CD4-positive, alpha-beta T cell (primary cell): ENCODE measurements around the gene HKDC1. TPM values are rescaled to one million over a fixed set of nuclear protein-coding genes. Genes with fewer than 3 reads are reported as not detected.

Experiments
- ATAC-seq: fragments of 200-7000 bp; cut with Tn5 transposase; one replicate; pipeline ENCODE4 v1.10.0; 2022; ENCODE audit warnings: mild to moderate bottlenecking; ENCODE audit not compliant: poor library complexity
- CTCF ChIA-PET: fragments of 350-600 bp; sonication (Branson Sonifier 250); formaldehyde crosslinking; loops from one replicate; lab custom pipeline; 2021; ENCODE audit warnings: antibody characterized with exemption, inconsistent platforms; lab: Charles Lee
- POLR2A ChIA-PET: fragments of 350-600 bp; sonication (Branson Sonifier 250); formaldehyde crosslinking; loops from one replicate; lab custom pipeline; 2021; ENCODE audit warnings: antibody characterized with exemption, inconsistent platforms; lab: Charles Lee
- DNase-seq, 14 experiments: peaks; one replicate each; pipeline ENCODE4 v3.0.0-alpha.2; 2013 to 2020; ENCODE audit warnings: mixed read lengths in 2 of 14
- H3K27ac ChIP-seq, 2 donors: one replicate each; pipeline versions ENCODE4 v1.5.1 to v1.7.0; 2013; ENCODE audit warnings: low read length in 2 of 2, low read depth in 1 of 2, mild to moderate bottlenecking in 1 of 2
- H3K27me3 ChIP-seq, 2 experiments: 1 replicate in 1 of 2; 2 replicates in 1 of 2; pipeline versions ENCODE4 v1.6.1 to v1.7.0; 2013; ENCODE audit warnings: low read length in 2 of 2, control low read depth in 1 of 2, mild to moderate bottlenecking in 1 of 2, moderate library complexity in 1 of 2; ENCODE audit not compliant: insufficient read depth in 2 of 2, control insufficient read depth in 1 of 2
- H3K36me3 ChIP-seq: one replicate; pipeline ENCODE4 v1.6.1; 2013; ENCODE audit warnings: low read length, control low read depth; ENCODE audit not compliant: insufficient read depth
- H3K4me1 ChIP-seq: one replicate; pipeline ENCODE4 v1.6.1; 2013; ENCODE audit warnings: low read length, control low read depth; ENCODE audit not compliant: insufficient read depth
- H3K4me3 ChIP-seq: one replicate; pipeline ENCODE4 v1.5.1; 2013; ENCODE audit warnings: mild to moderate bottlenecking, low read length, moderate library complexity
- H3K9me3 ChIP-seq, 2 experiments: 1 replicate in 1 of 2; 2 replicates in 1 of 2; pipeline versions ENCODE4 v1.6.1 to v1.7.0; 2013; ENCODE audit warnings: low read length in 2 of 2, mild to moderate bottlenecking in 2 of 2, control low read depth in 1 of 2, moderate library complexity in 1 of 2; ENCODE audit not compliant: control insufficient read depth in 1 of 2, insufficient read depth in 1 of 2
- H3K27ac Mint-ChIP-seq: one replicate; pipeline ENCODE4 v1.8.0; 2020; ENCODE audit warnings: mixed read lengths
- H3K27me3 Mint-ChIP-seq: one replicate; pipeline ENCODE4 v1.8.0; 2021; ENCODE audit warnings: mixed read lengths
- H3K36me3 Mint-ChIP-seq: one replicate; pipeline ENCODE4 v1.8.0; 2021; ENCODE audit warnings: low read depth, mixed read lengths
- H3K4me1 Mint-ChIP-seq: one replicate; pipeline ENCODE4 v1.8.0; 2021; ENCODE audit warnings: low read depth, mixed read lengths
- H3K4me3 Mint-ChIP-seq: one replicate; pipeline ENCODE4 v1.8.0; 2020; ENCODE audit warnings: mild to moderate bottlenecking, mixed read lengths
- H3K9me3 Mint-ChIP-seq: one replicate; pipeline ENCODE4 v1.8.0; 2020; ENCODE audit warnings: mixed read lengths
- intact Hi-C, 2 experiments: fragments of 100-400 bp; cut with DNase I in 1 of 2; cut with micrococcal nuclease in 1 of 2; formaldehyde crosslinking; loops; one replicate each; pipeline versions ENCODE4 v1.15.1 to v1.9.0; 2023 to 2025; cut with DNase I, micrococcal nuclease
- total RNA-seq, 174 experiments: library from RNA in 2 of 174; stranded (reverse) in 2 of 174; gene quantifications; one replicate each; pipeline ENCODE4 v1.2.3 and lab custom pipeline; 2021 to 2026
- TF ChIP-seq, protein P1 (sequence below): fragments of 200-600 bp; IDR thresholded peaks from one replicate; pipeline ENCODE4 v1.8.0; 2022; ENCODE audit warnings: antibody characterized with exemption, mild to moderate bottlenecking

Gene HKDC1
- total RNA-seq, 2 experiments from 2014 or later = 3.1 to 4.5 TPM

GRCh38 chr10:69211524-69211923 lies 8.6 kb upstream of the HKDC1 start:
- ChIA-PET CTCF (no interaction called here), POLR2A (interaction anchor here (1.6 kb wide), 1 partner anchor 18 kb away, joined by 4 read pairs; no protein-coding TSS in a partner anchor)
- H3K27ac Mint-ChIP-seq = no peak overlapping the region
- peaks cover 31% of the 10 kb centered on the region for H3K36me3 Mint-ChIP-seq
- ATAC-seq (no peak), DNase-seq (no peak)
- Histone ChIP-seq H3K27me3 (no peaks in the 10 kb centered on the region), H3K4me3 (no peak overlapping the region), H3K9me3 (no peaks in the 10 kb centered on the region), H3K27ac (no peak overlapping the region), H3K36me3 (peaks cover 27% of the 10 kb centered on the region), H3K4me1 (peaks cover 17% of the 10 kb centered on the region)
- intact Hi-C loops = no loop called here
- H3K27me3 Mint-ChIP-seq = no peaks in the 10 kb centered on the region
- H3K4me3 Mint-ChIP-seq = no peak overlapping the region
- peaks cover 30% of the 10 kb centered on the region for H3K4me1 Mint-ChIP-seq
- TF ChIP-seq, protein P1, sequence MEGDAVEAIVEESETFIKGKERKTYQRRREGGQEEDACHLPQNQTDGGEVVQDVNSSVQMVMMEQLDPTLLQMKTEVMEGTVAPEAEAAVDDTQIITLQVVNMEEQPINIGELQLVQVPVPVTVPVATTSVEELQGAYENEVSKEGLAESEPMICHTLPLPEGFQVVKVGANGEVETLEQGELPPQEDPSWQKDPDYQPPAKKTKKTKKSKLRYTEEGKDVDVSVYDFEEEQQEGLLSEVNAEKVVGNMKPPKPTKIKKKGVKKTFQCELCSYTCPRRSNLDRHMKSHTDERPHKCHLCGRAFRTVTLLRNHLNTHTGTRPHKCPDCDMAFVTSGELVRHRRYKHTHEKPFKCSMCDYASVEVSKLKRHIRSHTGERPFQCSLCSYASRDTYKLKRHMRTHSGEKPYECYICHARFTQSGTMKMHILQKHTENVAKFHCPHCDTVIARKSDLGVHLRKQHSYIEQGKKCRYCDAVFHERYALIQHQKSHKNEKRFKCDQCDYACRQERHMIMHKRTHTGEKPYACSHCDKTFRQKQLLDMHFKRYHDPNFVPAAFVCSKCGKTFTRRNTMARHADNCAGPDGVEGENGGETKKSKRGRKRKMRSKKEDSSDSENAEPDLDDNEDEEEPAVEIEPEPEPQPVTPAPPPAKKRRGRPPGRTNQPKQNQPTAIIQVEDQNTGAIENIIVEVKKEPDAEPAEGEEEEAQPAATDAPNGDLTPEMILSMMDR = no peak
- no peaks in the 10 kb centered on the region for H3K9me3 Mint-ChIP-seq

- peaks cover 30% of the 10 kb centered on the region for H3K4me1 Mint-ChIP-seq
- H3K36me3 Mint-ChIP-seq = peaks cover 12% of the 10 kb centered on the region
- intact Hi-C loops = no loop called here
- Histone ChIP-seq H3K4me3 (no peak overlapping the region), H3K27ac (no peak overlapping the region), H3K36me3 (peaks cover 7% of the 10 kb centered on the region), H3K9me3 (no peaks in the 10 kb centered on the region), H3K4me1 (peaks cover 17% of the 10 kb centered on the region), H3K27me3 (no peaks in the 10 kb centered on the region)
- no peaks in the 10 kb centered on the region for H3K27me3 Mint-ChIP-seq
- no peak overlapping the region for H3K4me3 Mint-ChIP-seq
- TF ChIP-seq, protein P1 = no peak
- H3K9me3 Mint-ChIP-seq = no peaks in the 10 kb centered on the region
- DNase-seq = no peak
- no peak for ATAC-seq
- ChIA-PET CTCF (interaction anchor here (1.1 kb wide), 1 partner anchor 24 kb away, joined by 4 read pairs; no protein-coding TSS in a partner anchor), POLR2A (interaction anchor here (2.8 kb wide), 1 partner anchor 9 kb away, joined by 9 read pairs; no protein-coding TSS in a partner anchor)
- H3K27ac Mint-ChIP-seq = peak overlapping the region; percentile 10
Observed at GRCh38 chr10:69213591-69214311, 6.4 kb upstream of the HKDC1 start.

- Histone ChIP-seq H3K4me1 (peaks cover 17% of the 10 kb centered on the region), H3K27ac (no peak overlapping the region), H3K27me3 (no peaks in the 10 kb centered on the region), H3K9me3 (no peaks in the 10 kb centered on the region), H3K36me3 (no peaks in the 10 kb centered on the region), H3K4me3 (no peak overlapping the region)
- H3K4me3 Mint-ChIP-seq = no peak overlapping the region
- CTCF ChIA-PET = interaction anchor here (0.6 to 1.1 kb wide), 2 partner anchors 23 to 184 kb away, joined by 3 to 4 read pairs; no protein-coding TSS in a partner anchor
- H3K36me3 Mint-ChIP-seq = peaks cover 5% of the 10 kb centered on the region
- POLR2A ChIA-PET = interaction anchor here (1.0 to 2.8 kb wide), 3 partner anchors 10 to 259 kb away, joined by 3 to 9 read pairs (median 4); partner anchors contain the start of gene DDX21
- peaks cover 30% of the 10 kb centered on the region for H3K4me1 Mint-ChIP-seq
- ATAC-seq (no peak), DNase-seq (no peak)
- intact Hi-C loops = no loop called here
- TF ChIP-seq, protein P1 = no peak
- H3K9me3 Mint-ChIP-seq = no peaks in the 10 kb centered on the region
- no peaks in the 10 kb centered on the region for H3K27me3 Mint-ChIP-seq
- peak overlapping the region; percentile 10 for H3K27ac Mint-ChIP-seq
Observed at GRCh38 chr10:69214666-69215131, 5.4 kb upstream of the HKDC1 start.
